Mesenchymal stem cell (in vitro differentiated cells and primary cell): ENCODE data around the gene VWA2.

ENCODE experiments used
- DNase-seq: peaks from one replicate; pipeline ENCODE4 v3.0.0-alpha.2; 2013
- H2AFZ ChIP-seq: one replicate; pipeline ENCODE4 v1.6.1; 2013; ENCODE audit warnings: low read depth, mild to moderate bottlenecking, control low read depth, inconsistent platforms, low read length, moderate library complexity
- H2AK5ac ChIP-seq: 2 replicates; pipeline ENCODE4 v1.6.1; 2013; ENCODE audit warnings: low read length, moderate library complexity, mild to moderate bottlenecking, inconsistent platforms; ENCODE audit not compliant: severe bottlenecking
- H2BK120ac ChIP-seq: one replicate; pipeline ENCODE4 v1.6.1; 2013; ENCODE audit warnings: low read depth, mild to moderate bottlenecking, inconsistent platforms, low read length, moderate library complexity
- H2BK12ac ChIP-seq, 2 experiments: one replicate each; pipeline ENCODE4 v1.6.1; 2013; ENCODE audit warnings: inconsistent platforms in 2 of 2, low read length in 2 of 2, mild to moderate bottlenecking in 2 of 2, moderate library complexity in 2 of 2, control low read depth in 1 of 2
- H2BK15ac ChIP-seq: one replicate; pipeline ENCODE4 v1.6.1; 2013; ENCODE audit warnings: mild to moderate bottlenecking, low read depth, inconsistent platforms; ENCODE audit not compliant: poor library complexity, severe bottlenecking
- H2BK5ac ChIP-seq: 2 replicates; pipeline ENCODE4 v1.6.1; 2013; ENCODE audit warnings: low read depth, mild to moderate bottlenecking, low read length, control low read depth, inconsistent platforms; ENCODE audit not compliant: poor library complexity, severe bottlenecking
- H3K14ac ChIP-seq, 2 experiments: one replicate each; pipeline ENCODE4 v1.6.1; 2013; ENCODE audit warnings: inconsistent platforms in 2 of 2, low read length in 2 of 2, control low read depth in 1 of 2, mild to moderate bottlenecking in 1 of 2, moderate library complexity in 1 of 2
- H3K18ac ChIP-seq, 2 experiments: one replicate each; pipeline ENCODE4 v1.6.1; 2013; ENCODE audit warnings: inconsistent platforms in 2 of 2, low read length in 2 of 2, control low read depth in 1 of 2, low read depth in 1 of 2, mild to moderate bottlenecking in 1 of 2
- H3K23ac ChIP-seq, 2 experiments: one replicate each; pipeline ENCODE4 v1.6.1; 2013; ENCODE audit warnings: inconsistent platforms in 2 of 2, low read length in 2 of 2, mild to moderate bottlenecking in 2 of 2, moderate library complexity in 2 of 2, control low read depth in 1 of 2
- H3K27ac ChIP-seq: 2 replicates; pipeline ENCODE4 v1.5.1; 2013; ENCODE audit warnings: mild to moderate bottlenecking, moderate library complexity, low read length, control low read depth, inconsistent platforms; ENCODE audit not compliant: poor library complexity, severe bottlenecking
- H3K27me3 ChIP-seq, 2 experiments: 2 replicates each; pipeline versions ENCODE4 v1.6.1 to v1.7.0; 2013; ENCODE audit warnings: low read length in 2 of 2, mild to moderate bottlenecking in 2 of 2, moderate library complexity in 2 of 2, control low read depth in 1 of 2, inconsistent platforms in 1 of 2; ENCODE audit not compliant: control insufficient read depth in 1 of 2, insufficient read depth in 1 of 2
- H3K36me3 ChIP-seq, 2 experiments: 2 replicates each; pipeline versions ENCODE4 v1.6.1 to v1.7.0; 2013; ENCODE audit warnings: low read length in 2 of 2, control low read depth in 1 of 2, inconsistent platforms in 1 of 2, low read depth in 1 of 2, mild to moderate bottlenecking in 1 of 2; ENCODE audit not compliant: insufficient read depth in 2 of 2, control insufficient read depth in 1 of 2
- H3K4ac ChIP-seq, 2 experiments: one replicate each; pipeline ENCODE4 v1.6.1; 2013; ENCODE audit warnings: inconsistent platforms in 2 of 2, low read length in 2 of 2, mild to moderate bottlenecking in 2 of 2, moderate library complexity in 2 of 2, control low read depth in 1 of 2, low read depth in 1 of 2
- H3K4me1 ChIP-seq: 2 replicates; pipeline ENCODE4 v1.6.1; 2013; ENCODE audit warnings: low read depth, low read length, control low read depth; ENCODE audit not compliant: control insufficient read depth, insufficient read depth
- H3K4me2 ChIP-seq: 2 replicates; pipeline ENCODE4 v1.6.1; 2013; ENCODE audit warnings: low read length, mild to moderate bottlenecking, inconsistent platforms; ENCODE audit not compliant: poor library complexity, severe bottlenecking
- H3K4me3 ChIP-seq, 2 experiments: 2 replicates each; pipeline versions ENCODE4 v1.5.1 to v1.7.0; 2013; ENCODE audit warnings: low read length in 2 of 2, mild to moderate bottlenecking in 2 of 2, control low read depth in 1 of 2, low read depth in 1 of 2; ENCODE audit not compliant: insufficient read depth in 1 of 2
- H3K79me1 ChIP-seq: replicated peaks from 2 replicates; pipeline ENCODE4 v1.6.1; 2013; ENCODE audit warnings: mild to moderate bottlenecking, control low read depth, low read length, inconsistent platforms; ENCODE audit not compliant: poor library complexity, severe bottlenecking
- H3K9ac ChIP-seq: 2 replicates; pipeline ENCODE4 v1.7.0; 2013; ENCODE audit warnings: mild to moderate bottlenecking, low read length, moderate library complexity
- H3K9me3 ChIP-seq: 2 replicates; pipeline ENCODE4 v1.7.0; 2013; ENCODE audit warnings: mild to moderate bottlenecking, low read length; ENCODE audit not compliant: control insufficient read depth
- H4K8ac ChIP-seq: one replicate; pipeline ENCODE4 v1.6.1; 2013; ENCODE audit warnings: inconsistent platforms, mild to moderate bottlenecking, low read length, moderate library complexity
- H4K91ac ChIP-seq: one replicate; pipeline ENCODE4 v1.6.1; 2013; ENCODE audit warnings: mild to moderate bottlenecking, low read length, inconsistent platforms
- WGBS: methylation state at CpG from one replicate; pipeline ENCODE4 v1.1.7; 2013; ENCODE audit warnings: mixed read lengths; 5-methylcytosine and 5-hydroxymethylcytosine counted together

Gene VWA2

DNA sequence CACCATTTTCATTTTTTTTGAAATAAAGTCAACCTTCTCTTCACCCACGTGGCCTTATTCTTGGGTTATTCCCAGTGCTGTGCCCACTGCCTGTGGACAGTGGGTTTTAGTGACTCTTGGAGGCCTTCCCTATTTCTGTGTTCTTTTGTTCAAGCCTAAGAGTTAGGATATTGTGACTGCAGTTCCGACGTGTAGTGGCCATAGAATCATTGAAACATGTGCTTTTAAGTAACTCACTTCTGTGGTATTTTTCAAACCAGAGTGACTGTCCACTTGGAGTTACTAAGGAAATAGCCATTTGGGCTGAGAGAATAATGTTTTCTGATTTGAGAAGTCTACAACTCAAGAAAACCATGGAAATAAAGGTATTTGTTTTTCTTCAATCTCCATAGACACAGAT, 36.2 kb upstream of the VWA2 start:
- H2BK120ac ChIP-seq, result no peak overlapping the region
- no peak overlapping the region for H4K8ac ChIP-seq
- H3K79me1 ChIP-seq, result no peaks in the 10 kb centered on the region
- no peaks in the 10 kb centered on the region for H3K4me1 ChIP-seq
- no peak overlapping the region for H2BK15ac ChIP-seq
- no peaks in the 10 kb centered on the region for H3K36me3 ChIP-seq
- no peak overlapping the region for H2BK12ac ChIP-seq
- H2AFZ ChIP-seq, result no peak overlapping the region
- no peak overlapping the region for H3K18ac ChIP-seq
- H3K27ac ChIP-seq, result no peak overlapping the region
- no peak overlapping the region for H2AK5ac ChIP-seq
- no peak overlapping the region for H3K4ac ChIP-seq
- H3K4me3 ChIP-seq, result no peak overlapping the region
- no peak overlapping the region for H4K91ac ChIP-seq
- peaks cover 0 to 4% of the 10 kb centered on the region in 2 experiments for H3K27me3 ChIP-seq
- 90% methylated on average over 3 of the region's 3 CpGs for WGBS
- H3K9me3 ChIP-seq, result no peaks in the 10 kb centered on the region
- no peak overlapping the region for H2BK5ac ChIP-seq
- no peak for DNase-seq
- H3K4me2 ChIP-seq, result no peak overlapping the region
- H3K23ac ChIP-seq, result no peak overlapping the region
- no peak overlapping the region for H3K14ac ChIP-seq
- no peak overlapping the region for H3K9ac ChIP-seq

DNA sequence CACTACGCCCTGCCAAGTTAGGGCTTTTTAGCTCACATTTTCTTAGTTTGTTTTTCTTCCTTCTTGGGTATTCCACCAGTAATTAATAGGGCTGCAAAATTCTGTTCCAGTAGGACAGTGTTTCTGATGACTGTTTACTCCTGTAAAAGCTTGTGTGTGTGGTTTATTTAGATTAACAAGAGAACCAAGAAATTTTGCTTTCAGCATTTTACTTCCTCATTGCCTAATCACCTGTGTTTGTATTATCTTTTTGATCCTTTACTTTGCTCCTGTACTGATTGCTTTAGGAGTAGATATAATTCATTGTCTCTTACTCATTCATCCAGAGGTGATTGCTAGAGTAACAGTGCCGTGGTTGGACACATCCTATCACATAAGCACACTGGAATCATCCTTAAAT, 32.2 kb upstream of the VWA2 start:
- Histone ChIP-seq H3K36me3 (no peaks in the 10 kb centered on the region), H3K23ac (no peak overlapping the region), H2BK120ac (no peak overlapping the region), H3K9me3 (no peaks in the 10 kb centered on the region), H4K8ac (no peak overlapping the region), H3K18ac (no peak overlapping the region), H3K27me3 (no peaks in the 10 kb centered on the region), H2AFZ (no peak overlapping the region), H3K4ac (no peak overlapping the region), H3K4me3 (no peak overlapping the region), H3K27ac (no peak overlapping the region), H3K79me1 (no peaks in the 10 kb centered on the region), H3K9ac (no peak overlapping the region), H3K14ac (no peak overlapping the region), H2BK12ac (no peak overlapping the region), H2BK15ac (no peak overlapping the region), H3K4me2 (no peak overlapping the region), H2BK5ac (no peak overlapping the region), H3K4me1 (no peaks in the 10 kb centered on the region), H4K91ac (no peak overlapping the region), H2AK5ac (no peak overlapping the region)
- WGBS, result 22% methylated on average over 1 of the region's 2 CpGs
- DNase-seq, result peak; percentile 8

DNA sequence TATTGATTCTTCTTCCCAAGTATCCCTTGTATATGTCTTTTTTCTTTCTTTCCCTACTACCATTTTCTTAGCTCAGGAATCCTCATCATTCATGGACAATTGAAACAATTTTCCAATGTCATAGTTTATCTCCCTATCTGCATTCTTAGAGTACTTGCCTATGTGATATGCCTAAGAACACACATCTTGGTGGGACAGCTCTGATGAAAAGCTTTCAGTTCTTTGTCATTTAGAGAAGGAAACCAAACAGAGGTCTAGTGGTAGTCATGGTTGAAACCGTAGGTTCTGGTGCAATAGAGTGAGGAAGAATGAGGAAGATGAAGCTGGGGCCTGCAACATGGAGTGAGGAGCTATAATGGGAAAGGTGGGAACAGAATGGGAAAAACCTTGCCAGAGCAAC, 31.7 kb upstream of the VWA2 start:
- no peak for DNase-seq
- no peak overlapping the region for H4K8ac ChIP-seq
- no peak overlapping the region for H3K4me2 ChIP-seq
- no peaks in the 10 kb centered on the region for H3K27me3 ChIP-seq
- no peak overlapping the region for H2BK5ac ChIP-seq
- no peak overlapping the region for H3K4me3 ChIP-seq
- no peak overlapping the region for H4K91ac ChIP-seq
- no peak overlapping the region for H3K18ac ChIP-seq
- no peaks in the 10 kb centered on the region for H3K79me1 ChIP-seq
- 97% methylated on average over 1 of the region's 1 CpG for WGBS
- H3K4ac ChIP-seq, result no peak overlapping the region
- H3K27ac ChIP-seq, result no peak overlapping the region
- H3K14ac ChIP-seq, result no peak overlapping the region
- no peaks in the 10 kb centered on the region for H3K36me3 ChIP-seq
- no peak overlapping the region for H2AFZ ChIP-seq
- no peaks in the 10 kb centered on the region for H3K4me1 ChIP-seq
- H2BK15ac ChIP-seq, result no peak overlapping the region
- H3K23ac ChIP-seq, result no peak overlapping the region
- no peak overlapping the region for H2BK12ac ChIP-seq
- no peak overlapping the region for H2AK5ac ChIP-seq
- H3K9me3 ChIP-seq, result no peaks in the 10 kb centered on the region
- H3K9ac ChIP-seq, result no peak overlapping the region
- H2BK120ac ChIP-seq, result no peak overlapping the region

DNA sequence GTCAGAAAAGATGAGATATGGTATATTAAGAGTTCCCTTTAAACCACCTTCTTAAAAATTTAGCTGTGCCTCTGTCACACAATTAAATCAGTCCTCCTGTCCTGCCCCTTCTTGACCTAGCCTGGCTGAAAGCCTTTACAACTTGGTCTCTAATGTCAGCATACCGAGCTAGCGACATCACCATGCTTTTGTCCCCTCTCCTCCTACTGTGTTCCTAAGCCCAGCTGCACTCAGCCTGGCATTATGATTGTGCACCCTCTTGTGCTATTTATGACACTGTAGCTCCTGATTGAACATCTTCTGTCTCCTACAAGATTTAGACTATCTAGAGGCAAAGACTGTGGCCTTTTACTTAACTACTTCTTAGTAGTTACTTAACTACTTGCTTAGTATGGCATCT, 30.7 kb upstream of the VWA2 start:
- Histone ChIP-seq H2BK12ac (no peak overlapping the region), H3K27ac (no peak overlapping the region), H3K4me2 (no peak overlapping the region), H3K4me3 (no peak overlapping the region), H3K27me3 (no peaks in the 10 kb centered on the region), H3K18ac (no peak overlapping the region), H4K91ac (no peak overlapping the region), H3K9ac (no peak overlapping the region), H3K23ac (no peak overlapping the region), H3K4ac (no peak overlapping the region), H3K4me1 (no peaks in the 10 kb centered on the region), H4K8ac (no peak overlapping the region), H2BK120ac (no peak overlapping the region), H2BK15ac (no peak overlapping the region), H3K36me3 (no peaks in the 10 kb centered on the region), H3K79me1 (no peaks in the 10 kb centered on the region), H2AK5ac (no peak overlapping the region), H2BK5ac (no peak overlapping the region), H2AFZ (no peak overlapping the region), H3K14ac (no peak overlapping the region), H3K9me3 (no peaks in the 10 kb centered on the region)
- WGBS, result 86% methylated on average over 2 of the region's 2 CpGs
- peak; percentile 15 for DNase-seq
